ENCODE measurements around the gene PLXNA4.

The PLXNA4 gene

GRCh38 chr7:132125096-132125495 lies 451.2 kb downstream of the PLXNA4 start:
- Histone ChIP-seq H3K9me3 (ENCODE audit: control insufficient read depth, insufficient read depth, low read length) (no peaks in the 10 kb centered on the region), H3F3A (ENCODE audit: control insufficient read depth, insufficient read depth) (no peaks in the 10 kb centered on the region), H3K4me3 (ENCODE audit: low read length) (no peak overlapping the region), H3K27ac (ENCODE audit: low read depth, low read length) (no peak overlapping the region), H4K20me1 (ENCODE audit: control insufficient read depth, insufficient read depth, low read depth, low read length) (no peaks in the 10 kb centered on the region), H3K27me3 (ENCODE audit: control insufficient read depth, low read length) (no peaks in the 10 kb centered on the region), H3K79me2 (ENCODE audit: control insufficient read depth, low read length) (no peaks in the 10 kb centered on the region), H3K36me3 (ENCODE audit: control insufficient read depth, low read length) (no peaks in the 10 kb centered on the region), H3K4me2 (ENCODE audit: low read length) (no peak overlapping the region), H3K4me1 (ENCODE audit: control insufficient read depth, low read length) (no peaks in the 10 kb centered on the region), H3K9me2 (replicated peaks; ENCODE audit: control insufficient read depth, low read length) (no peaks in the 10 kb centered on the region)
- TF ChIP-seq CTCF (IDR thresholded peaks at IDR 0.05; ENCODE audit: low read depth, low read length, poor library complexity, severe bottlenecking), result no peak
- TF ChIP-seq EZH2phosphoT487 (IDR thresholded peaks at IDR 0.05; ENCODE audit: borderline replicate concordance, low read length), result no peak

- Histone ChIP-seq H3K27me3 (ENCODE audit: control insufficient read depth, low read length) (no peaks in the 10 kb centered on the region), H3K36me3 (ENCODE audit: control insufficient read depth, low read length) (no peaks in the 10 kb centered on the region), H4K20me1 (ENCODE audit: control insufficient read depth, insufficient read depth, low read depth, low read length) (no peaks in the 10 kb centered on the region), H3K9me2 (replicated peaks; ENCODE audit: control insufficient read depth, low read length) (no peaks in the 10 kb centered on the region), H3K9me3 (ENCODE audit: control insufficient read depth, insufficient read depth, low read length) (no peaks in the 10 kb centered on the region), H3K4me2 (ENCODE audit: low read length) (no peak overlapping the region), H3K27ac (ENCODE audit: low read depth, low read length) (no peak overlapping the region), H3K4me1 (ENCODE audit: control insufficient read depth, low read length) (no peaks in the 10 kb centered on the region), H3F3A (ENCODE audit: control insufficient read depth, insufficient read depth) (no peaks in the 10 kb centered on the region), H3K4me3 (ENCODE audit: low read length) (no peak overlapping the region), H3K79me2 (ENCODE audit: control insufficient read depth, low read length) (no peaks in the 10 kb centered on the region)
- TF ChIP-seq EZH2phosphoT487 (IDR thresholded peaks at IDR 0.05; ENCODE audit: borderline replicate concordance, low read length), result no peak
- no peak for TF ChIP-seq CTCF (IDR thresholded peaks at IDR 0.05; ENCODE audit: low read depth, low read length, poor library complexity, severe bottlenecking)
Observed at GRCh38 chr7:132124575-132124974, 451.7 kb downstream of the PLXNA4 start.

GRCh38 chr7:132123773-132124172 lies 452.5 kb downstream of the PLXNA4 start:
- Histone ChIP-seq H3K27ac (ENCODE audit: low read depth, low read length) (no peak overlapping the region), H3K4me1 (ENCODE audit: control insufficient read depth, low read length) (no peaks in the 10 kb centered on the region), H4K20me1 (ENCODE audit: control insufficient read depth, insufficient read depth, low read depth, low read length) (no peaks in the 10 kb centered on the region), H3K9me2 (replicated peaks; ENCODE audit: control insufficient read depth, low read length) (no peaks in the 10 kb centered on the region), H3K4me3 (ENCODE audit: low read length) (no peak overlapping the region), H3F3A (ENCODE audit: control insufficient read depth, insufficient read depth) (no peaks in the 10 kb centered on the region), H3K79me2 (ENCODE audit: control insufficient read depth, low read length) (no peaks in the 10 kb centered on the region), H3K4me2 (ENCODE audit: low read length) (no peak overlapping the region), H3K9me3 (ENCODE audit: control insufficient read depth, insufficient read depth, low read length) (no peaks in the 10 kb centered on the region), H3K27me3 (ENCODE audit: control insufficient read depth, low read length) (no peaks in the 10 kb centered on the region), H3K36me3 (ENCODE audit: control insufficient read depth, low read length) (no peaks in the 10 kb centered on the region)
- TF ChIP-seq EZH2phosphoT487 (IDR thresholded peaks at IDR 0.05; ENCODE audit: borderline replicate concordance, low read length), result no peak
- TF ChIP-seq CTCF (IDR thresholded peaks at IDR 0.05; ENCODE audit: low read depth, low read length, poor library complexity, severe bottlenecking), result no peak

- Histone ChIP-seq H3K27me3 (ENCODE audit: control insufficient read depth, low read length) (no peaks in the 10 kb centered on the region), H3K36me3 (ENCODE audit: control insufficient read depth, low read length) (no peaks in the 10 kb centered on the region), H3K4me2 (ENCODE audit: low read length) (no peak overlapping the region), H3K9me3 (ENCODE audit: control insufficient read depth, insufficient read depth, low read length) (no peaks in the 10 kb centered on the region), H3K79me2 (ENCODE audit: control insufficient read depth, low read length) (no peaks in the 10 kb centered on the region), H3K9me2 (replicated peaks; ENCODE audit: control insufficient read depth, low read length) (no peaks in the 10 kb centered on the region), H3K27ac (ENCODE audit: low read depth, low read length) (no peak overlapping the region), H3F3A (ENCODE audit: control insufficient read depth, insufficient read depth) (no peaks in the 10 kb centered on the region), H3K4me3 (ENCODE audit: low read length) (no peak overlapping the region), H3K4me1 (ENCODE audit: control insufficient read depth, low read length) (no peaks in the 10 kb centered on the region), H4K20me1 (ENCODE audit: control insufficient read depth, insufficient read depth, low read depth, low read length) (no peaks in the 10 kb centered on the region)
- TF ChIP-seq CTCF (IDR thresholded peaks at IDR 0.05; ENCODE audit: low read depth, low read length, poor library complexity, severe bottlenecking) (no peak), EZH2phosphoT487 (IDR thresholded peaks at IDR 0.05; ENCODE audit: borderline replicate concordance, low read length) (no peak)
Observed at GRCh38 chr7:132122901-132123300, 453.4 kb downstream of the PLXNA4 start.

All from DOHH2 (cell line).